ENCODE results near the gene ZMYM4.

DNA sequence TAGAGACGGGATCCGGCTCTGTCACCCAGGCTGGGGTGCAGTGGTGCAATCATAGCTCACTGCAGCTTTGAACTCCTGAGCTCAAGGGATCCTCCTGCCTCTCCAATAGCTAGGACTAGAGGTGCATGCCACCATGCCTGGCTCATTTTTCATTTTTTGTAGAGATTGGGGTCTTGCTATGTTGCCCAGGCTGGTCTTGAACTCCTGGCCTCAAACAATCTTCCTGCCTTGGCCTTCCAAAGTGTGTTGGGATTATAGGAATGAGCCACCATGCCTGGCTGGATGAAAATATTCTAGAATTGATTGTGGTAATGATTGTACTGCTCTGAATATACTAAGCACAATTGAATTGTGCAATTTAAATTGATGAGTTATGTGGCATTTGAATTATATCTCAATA is 21.9 kb downstream of the ZMYM4 start:
- TF ChIP-seq, protein P1, sequence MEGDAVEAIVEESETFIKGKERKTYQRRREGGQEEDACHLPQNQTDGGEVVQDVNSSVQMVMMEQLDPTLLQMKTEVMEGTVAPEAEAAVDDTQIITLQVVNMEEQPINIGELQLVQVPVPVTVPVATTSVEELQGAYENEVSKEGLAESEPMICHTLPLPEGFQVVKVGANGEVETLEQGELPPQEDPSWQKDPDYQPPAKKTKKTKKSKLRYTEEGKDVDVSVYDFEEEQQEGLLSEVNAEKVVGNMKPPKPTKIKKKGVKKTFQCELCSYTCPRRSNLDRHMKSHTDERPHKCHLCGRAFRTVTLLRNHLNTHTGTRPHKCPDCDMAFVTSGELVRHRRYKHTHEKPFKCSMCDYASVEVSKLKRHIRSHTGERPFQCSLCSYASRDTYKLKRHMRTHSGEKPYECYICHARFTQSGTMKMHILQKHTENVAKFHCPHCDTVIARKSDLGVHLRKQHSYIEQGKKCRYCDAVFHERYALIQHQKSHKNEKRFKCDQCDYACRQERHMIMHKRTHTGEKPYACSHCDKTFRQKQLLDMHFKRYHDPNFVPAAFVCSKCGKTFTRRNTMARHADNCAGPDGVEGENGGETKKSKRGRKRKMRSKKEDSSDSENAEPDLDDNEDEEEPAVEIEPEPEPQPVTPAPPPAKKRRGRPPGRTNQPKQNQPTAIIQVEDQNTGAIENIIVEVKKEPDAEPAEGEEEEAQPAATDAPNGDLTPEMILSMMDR (IDR thresholded peaks at IDR 0.05) = no peak
- TF ChIP-seq POLR2A (IDR thresholded peaks at IDR 0.05) = no peak
- TF ChIP-seq EP300 (IDR thresholded peaks at IDR 0.05) = no peak

Data from stomach (tissue), 4 donors.